GM19099 (cell line): Measurements from ENCODE around the gene TLE2.

Experiments
- POLR2A ChIP-seq: IDR thresholded peaks from 3 replicates; pipeline ENCODE4 v1.6.1; 2011; ENCODE audit warnings: low read depth; ENCODE audit not compliant: insufficient read length; ENCODE audit errors: extremely low read depth

The TLE2 gene

GRCh38 chr19:2986951-2987524 lies 42.0 kb downstream of the TLE2 start:
- no peak for TF ChIP-seq POLR2A

- no peak for TF ChIP-seq POLR2A
Measured at GRCh38 chr19:2984215-2984528, 44.9 kb downstream of the TLE2 start.

- TF ChIP-seq POLR2A = no peak
Measured at GRCh38 chr19:2983351-2984214, 45.5 kb downstream of the TLE2 start.

GRCh38 chr19:2982983-2983350 lies 46.1 kb downstream of the TLE2 start:
- no peak for TF ChIP-seq POLR2A

GRCh38 chr19:2982561-2982960 lies 46.5 kb downstream of the TLE2 start:
- TF ChIP-seq POLR2A = no peak

GRCh38 chr19:2981898-2982297 lies 47.2 kb downstream of the TLE2 start:
- TF ChIP-seq POLR2A = no peak

GRCh38 chr19:2978772-2979171 lies 50.3 kb downstream of the TLE2 start:
- no peak for TF ChIP-seq POLR2A

GRCh38 chr19:2978166-2978767 lies 50.8 kb downstream of the TLE2 start:
- no peak for TF ChIP-seq POLR2A

GRCh38 chr19:2977746-2978138 lies 51.3 kb downstream of the TLE2 start:
- no peak for TF ChIP-seq POLR2A

- TF ChIP-seq POLR2A = peak; percentile 73
Measured at GRCh38 chr19:2977001-2977745, 51.9 kb downstream of the TLE2 start, which contains the start of gene TLE6. Gene TLE6 (plus strand): TSS chr19:2977564. CDS start chr19:2978234, 670 bp downstream.

GRCh38 chr19:2976609-2977000 lies 52.5 kb downstream of the TLE2 start:
- TF ChIP-seq POLR2A = no peak

GRCh38 chr19:2974342-2975041 lies 54.6 kb downstream of the TLE2 start:
- TF ChIP-seq POLR2A = no peak

- TF ChIP-seq POLR2A = no peak
Measured at GRCh38 chr19:2973229-2973628, 55.9 kb downstream of the TLE2 start.

- no peak for TF ChIP-seq POLR2A
Measured at GRCh38 chr19:2970201-2970835, 58.8 kb downstream of the TLE2 start.
